SHP77 treated with DMSO at 0.1 percent for 48 hours (cell line): Measurements from ENCODE around the gene AATF.
"Not testable (repeated sequence)": the region's sequence is repeated elsewhere in the genome, so short reads cannot be mapped to it uniquely, and the experiment has no call there.

ENCODE experiments used
- DNase-seq: peaks from one replicate; lab custom pipeline; 2025; lab: John Stamatoyannopoulos, UW

AATF gene

DNA sequence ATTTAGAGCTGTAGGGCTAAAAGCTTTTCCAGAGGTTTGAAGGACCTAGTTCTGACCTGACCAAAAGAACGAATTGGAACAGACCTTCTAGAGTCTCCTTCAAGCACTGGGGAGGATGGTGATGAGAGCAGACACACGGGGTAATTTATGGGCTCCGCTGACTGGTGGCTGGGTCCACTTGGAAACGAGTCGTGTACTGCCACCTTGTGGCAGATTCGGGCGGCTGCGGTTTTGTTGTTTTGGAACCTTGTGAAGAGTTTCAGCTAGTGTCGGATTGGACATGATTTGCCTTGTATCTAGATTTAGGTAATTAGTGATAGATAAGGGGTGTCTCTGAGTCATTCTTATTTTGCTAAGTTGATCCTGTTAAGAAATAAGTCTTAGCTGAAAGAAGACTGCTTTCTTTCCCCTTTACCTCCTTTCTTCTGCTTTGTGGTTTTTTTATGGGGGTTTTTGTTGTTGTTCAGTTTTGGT lies 98.9 kb downstream of the AATF start:
- peak; percentile 20 for DNase-seq

DNA sequence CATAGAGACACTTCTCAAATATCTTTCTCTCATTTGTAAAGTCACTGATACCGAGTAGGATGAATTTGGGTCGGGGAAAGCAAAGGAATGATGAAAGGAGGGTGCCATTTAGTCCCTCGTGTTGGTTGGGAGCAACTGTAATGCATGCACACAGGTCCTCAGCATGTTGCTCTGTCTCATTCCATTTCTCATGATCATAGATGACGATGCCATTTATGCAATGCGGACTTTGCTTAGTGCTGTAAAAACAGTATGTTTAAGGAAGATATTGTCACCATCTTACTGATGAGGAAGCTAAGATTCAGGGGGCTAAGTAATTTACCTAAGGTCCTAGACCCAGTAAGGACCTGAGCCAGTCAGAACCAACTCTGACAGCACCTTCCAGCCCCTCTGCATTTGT lies 100.1 kb downstream of the AATF start:
- no peak for DNase-seq

DNA sequence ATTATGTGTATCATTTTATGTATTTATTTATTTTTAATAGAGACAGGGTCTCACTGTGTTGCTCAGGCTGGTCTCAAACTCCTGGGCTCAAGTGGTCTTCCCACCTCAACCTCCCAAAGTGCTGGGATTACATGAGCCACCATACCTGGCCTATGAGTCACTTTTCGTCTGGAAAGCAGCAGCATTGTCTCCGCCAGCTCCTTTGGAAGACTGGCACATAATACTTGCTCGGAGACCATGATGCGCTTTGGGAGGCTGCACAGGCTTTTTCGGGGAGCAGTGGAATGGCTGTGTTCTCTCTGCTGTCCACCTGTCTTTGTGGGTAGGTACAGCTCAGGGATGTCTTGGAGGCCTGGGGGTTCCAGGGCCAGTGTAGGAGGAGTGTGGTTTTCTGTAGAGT lies 102.2 kb downstream of the AATF start:
- DNase-seq = no peak

DNA sequence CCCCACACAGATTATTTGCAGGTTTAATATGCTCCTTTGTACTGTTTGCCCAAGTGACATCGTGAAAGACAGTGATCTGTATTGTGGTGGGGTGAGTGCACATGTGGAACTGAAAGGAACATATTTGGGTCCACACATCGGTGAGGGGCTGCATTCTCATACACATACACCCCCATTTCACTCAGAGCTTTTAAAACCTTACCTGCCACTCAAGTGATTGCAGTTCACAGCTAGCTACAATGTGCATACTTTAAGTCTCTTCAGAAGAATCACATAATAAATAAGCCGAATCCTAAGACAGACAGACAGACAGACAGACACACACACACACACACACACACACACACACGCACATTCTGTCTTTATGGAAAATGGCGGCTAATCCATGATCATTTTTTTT lies 102.6 kb downstream of the AATF start:
- no peak for DNase-seq

DNA sequence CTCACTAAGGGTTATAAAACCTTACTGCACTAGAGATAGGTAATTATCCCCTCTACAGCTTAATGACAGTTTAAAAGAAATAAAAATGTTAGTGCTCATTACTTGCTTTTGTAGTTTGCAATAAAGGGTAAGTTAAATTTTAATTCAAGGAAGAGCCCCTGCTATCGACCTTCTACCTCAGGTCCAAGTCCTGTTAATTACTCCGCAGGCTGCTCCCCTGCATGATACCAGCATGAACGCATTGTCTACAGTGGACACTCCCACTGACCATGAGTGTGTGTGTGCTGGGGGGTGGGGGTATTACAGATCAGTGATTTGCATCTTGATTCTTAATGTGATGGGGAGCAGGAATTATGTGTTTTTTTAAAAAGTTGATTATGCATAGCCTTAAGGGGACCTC lies 103.1 kb downstream of the AATF start:
- no peak for DNase-seq

DNA sequence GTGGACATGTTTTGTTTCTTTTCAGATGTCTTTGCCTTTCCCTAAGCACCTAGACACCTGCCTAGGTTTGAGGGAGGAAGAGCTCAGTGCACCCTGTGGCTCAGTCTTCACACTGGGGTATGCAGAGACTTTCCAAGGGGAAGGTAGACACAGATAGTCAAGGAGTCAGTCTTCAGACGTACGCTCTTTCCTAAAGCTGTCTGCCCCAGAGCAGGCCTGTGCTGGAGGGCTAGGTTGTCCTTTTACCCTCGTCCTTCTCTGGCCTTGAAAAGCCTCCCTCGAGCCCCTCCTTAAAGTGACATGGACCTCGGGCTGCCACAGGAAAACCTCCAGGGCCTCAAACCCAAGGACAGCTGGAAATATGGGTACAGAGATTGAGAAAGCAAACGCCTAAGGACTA lies 103.7 kb downstream of the AATF start:
- DNase-seq = no peak

DNA sequence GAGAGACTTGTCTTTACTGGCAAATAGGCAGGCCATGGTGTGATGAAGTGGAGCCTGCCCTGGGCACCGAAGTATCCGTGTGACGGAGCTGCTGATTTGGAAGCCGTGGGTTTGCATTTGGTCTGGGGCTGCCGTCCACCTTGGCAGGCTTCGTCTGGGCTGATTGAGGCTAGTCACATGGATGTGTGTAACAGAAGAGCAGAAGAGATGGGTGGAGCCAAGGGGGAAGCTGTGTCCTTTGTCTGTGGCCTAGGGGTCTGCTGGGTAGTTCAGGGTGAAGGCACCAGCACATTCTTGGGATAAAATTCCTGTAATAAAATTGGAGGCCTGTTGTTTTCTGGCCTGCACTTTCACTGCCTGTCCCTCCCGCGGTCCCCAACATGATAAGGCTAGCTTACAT lies 106.1 kb downstream of the AATF start:
- DNase-seq = no peak

DNA sequence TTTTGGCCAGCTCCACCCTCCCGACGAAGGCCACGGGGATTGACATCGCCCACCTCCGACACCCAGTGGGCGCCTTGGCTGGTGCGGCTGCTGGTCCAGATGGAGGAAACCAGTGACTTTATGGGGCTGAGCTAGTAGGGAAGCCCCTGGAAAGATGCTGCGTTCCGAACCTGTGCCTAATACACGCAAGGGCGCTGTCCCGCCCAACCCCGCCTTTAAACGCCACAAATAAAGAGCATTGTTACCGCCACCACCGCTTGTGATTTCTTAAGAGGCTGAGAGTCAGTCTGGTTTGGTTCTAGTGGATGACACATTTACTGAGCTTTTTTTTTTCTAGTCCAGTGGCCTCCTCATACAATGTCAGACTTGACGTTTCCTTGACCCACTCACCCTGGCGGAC lies 107.9 kb downstream of the AATF start:
- DNase-seq = no peak

DNA sequence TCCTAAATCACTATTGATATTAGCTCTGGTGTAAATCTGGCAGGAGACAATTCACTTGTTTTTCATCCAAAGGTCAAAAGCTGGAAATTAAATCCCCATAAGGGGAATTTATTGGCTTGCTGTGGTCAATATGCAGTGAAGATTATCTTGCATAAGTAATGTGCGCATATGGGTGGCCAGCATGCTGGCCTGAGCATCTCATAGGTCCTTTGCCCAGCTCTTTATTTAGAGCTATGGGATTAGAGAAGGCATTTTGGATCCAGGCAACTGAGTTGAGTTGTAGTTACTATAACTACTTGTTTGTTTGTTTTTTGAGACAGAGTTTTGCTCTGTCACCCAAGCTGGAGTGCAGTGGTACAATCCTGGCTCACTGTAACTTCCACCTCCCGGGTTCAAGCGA lies 110.7 kb downstream of the AATF start:
- DNase-seq = no peak

DNA sequence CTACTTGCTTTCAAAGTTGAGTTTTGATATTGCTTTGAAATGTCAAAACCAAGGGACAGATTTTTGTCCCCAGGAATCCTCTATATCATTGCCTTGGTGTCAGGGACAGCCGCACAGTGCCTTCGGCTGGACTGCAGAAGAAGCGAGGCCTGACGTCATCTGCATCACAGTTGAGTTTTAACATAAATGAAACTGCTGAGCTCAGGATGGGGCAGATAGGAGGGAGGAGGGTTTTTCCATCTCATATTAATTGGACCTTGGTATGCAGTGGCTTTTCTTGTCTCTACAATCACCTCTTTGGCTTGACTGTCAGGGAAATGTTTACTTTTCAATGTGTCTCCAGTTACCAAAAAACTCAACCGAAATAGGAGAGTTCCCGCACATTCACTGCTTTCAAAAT lies 111.3 kb downstream of the AATF start:
- DNase-seq = no peak

DNA sequence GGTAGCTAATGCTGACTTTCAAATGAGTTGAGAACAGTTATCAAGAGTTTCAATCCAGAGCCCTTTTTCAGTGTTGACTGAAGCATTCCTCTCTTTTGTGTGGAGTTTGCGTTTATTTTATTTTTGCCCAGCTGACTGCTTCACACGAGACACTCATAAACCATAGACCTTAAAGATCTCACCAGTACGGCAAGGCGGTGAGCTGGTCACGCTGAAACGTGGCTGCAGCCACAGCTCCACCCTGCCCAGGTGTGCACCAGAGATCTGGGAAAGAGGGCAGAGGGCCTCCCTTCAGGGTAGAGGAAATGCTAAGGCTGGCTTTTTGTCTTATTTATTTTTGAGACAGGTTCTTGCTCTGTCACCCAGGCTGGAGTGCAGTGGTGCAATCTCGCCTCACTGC lies 112.2 kb downstream of the AATF start:
- DNase-seq = no peak

DNA sequence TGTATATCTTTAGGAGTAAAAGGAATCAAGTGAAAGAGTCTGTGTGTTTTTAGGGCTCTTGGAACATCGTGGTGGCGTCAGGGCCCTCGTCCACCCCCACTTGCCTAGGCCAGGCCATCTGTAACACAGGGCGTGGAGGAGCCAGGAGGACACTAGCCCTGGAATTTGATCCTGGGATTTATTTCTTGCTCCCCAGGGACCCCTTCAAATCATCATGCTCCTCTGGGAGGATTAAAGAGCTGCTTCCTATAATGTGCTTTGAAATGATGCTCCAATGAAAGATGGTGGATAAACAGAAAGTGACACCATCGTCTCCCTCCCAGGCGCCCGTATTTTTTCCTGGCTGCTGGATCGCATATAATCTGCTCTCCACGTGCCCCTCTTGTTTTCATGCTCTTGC lies 113.3 kb downstream of the AATF start:
- no peak for DNase-seq

DNA sequence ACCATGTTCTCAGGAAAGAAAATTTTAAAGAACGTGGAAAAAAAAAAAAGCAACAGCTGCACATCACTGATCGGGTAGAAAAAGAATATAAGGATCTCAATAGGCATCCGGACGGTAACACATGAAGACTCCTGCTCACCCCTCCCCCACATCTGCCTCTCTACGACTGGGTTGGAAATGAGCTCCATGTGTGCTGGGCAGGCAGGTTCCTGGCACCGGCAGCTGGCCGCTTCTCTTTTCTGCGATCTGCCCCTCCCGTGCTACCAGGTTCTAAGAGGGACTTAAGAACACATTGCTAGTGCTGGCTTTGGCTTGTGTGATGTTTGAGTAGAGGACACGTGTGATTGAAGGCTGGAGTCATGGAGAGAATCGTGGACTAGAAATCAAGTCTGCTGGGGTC lies 115.5 kb downstream of the AATF start:
- DNase-seq = no peak

DNA sequence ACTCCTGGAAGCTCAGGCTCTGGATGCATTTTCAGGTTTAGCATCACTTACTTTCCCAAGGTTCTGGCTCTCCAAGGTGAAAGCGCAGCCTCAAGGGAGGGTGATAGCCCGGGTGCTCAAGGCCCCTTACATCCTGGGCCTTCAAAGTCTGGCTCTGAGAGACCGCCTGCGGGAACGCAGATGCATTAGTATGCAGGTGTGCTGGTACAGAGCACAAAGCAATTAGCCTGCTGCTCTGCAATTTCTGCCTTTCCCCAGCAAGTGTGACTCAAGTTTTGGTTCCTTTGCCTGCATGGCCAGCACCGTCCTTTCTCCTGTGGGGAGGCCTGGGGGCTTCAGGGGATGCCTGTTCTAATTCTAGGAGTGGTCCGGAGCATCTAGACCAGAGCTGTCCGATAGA lies 116.2 kb downstream of the AATF start:
- DNase-seq = no peak

DNA sequence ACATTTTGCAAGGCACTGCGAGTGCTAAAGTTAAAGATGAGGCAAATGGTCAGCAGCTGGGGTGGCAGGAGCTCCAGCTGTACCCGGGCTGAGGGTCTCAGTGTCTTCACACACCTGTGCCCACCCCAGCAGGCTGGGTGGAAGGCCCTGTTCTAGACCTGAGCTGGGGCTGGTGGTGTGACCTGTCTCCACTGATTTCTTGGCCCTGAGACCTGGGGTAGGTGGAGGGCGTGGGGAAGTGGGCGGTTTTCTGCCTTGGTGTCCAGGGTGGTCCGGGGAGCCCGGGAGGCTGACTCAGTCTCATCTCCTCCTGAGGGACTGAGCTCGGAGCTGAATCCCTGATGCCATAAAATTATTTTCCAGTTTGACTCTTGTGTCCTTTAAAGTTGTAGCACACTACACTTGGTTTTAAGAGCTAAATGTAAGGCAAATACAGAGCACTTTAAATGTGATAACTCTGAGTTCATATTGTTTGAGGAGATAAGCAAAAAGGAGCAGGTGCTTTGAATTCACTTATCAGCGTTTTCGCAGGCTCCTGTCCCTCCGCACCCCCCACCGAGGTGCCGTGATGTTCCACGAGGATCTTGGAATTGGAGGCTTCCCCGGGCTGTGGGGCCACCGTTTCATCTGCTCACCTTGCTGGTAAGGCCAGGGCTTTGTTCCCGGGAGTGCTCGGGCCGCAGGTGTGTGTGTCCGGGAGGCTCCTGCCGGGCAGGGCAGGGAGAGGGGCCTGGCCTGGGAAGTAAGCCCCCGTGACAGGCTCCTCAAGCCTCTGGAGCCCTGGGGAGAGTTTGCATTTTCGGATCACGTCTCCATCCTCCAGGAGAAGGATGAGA lies 117.0 kb downstream of the AATF start:
- no peak for DNase-seq

DNA sequence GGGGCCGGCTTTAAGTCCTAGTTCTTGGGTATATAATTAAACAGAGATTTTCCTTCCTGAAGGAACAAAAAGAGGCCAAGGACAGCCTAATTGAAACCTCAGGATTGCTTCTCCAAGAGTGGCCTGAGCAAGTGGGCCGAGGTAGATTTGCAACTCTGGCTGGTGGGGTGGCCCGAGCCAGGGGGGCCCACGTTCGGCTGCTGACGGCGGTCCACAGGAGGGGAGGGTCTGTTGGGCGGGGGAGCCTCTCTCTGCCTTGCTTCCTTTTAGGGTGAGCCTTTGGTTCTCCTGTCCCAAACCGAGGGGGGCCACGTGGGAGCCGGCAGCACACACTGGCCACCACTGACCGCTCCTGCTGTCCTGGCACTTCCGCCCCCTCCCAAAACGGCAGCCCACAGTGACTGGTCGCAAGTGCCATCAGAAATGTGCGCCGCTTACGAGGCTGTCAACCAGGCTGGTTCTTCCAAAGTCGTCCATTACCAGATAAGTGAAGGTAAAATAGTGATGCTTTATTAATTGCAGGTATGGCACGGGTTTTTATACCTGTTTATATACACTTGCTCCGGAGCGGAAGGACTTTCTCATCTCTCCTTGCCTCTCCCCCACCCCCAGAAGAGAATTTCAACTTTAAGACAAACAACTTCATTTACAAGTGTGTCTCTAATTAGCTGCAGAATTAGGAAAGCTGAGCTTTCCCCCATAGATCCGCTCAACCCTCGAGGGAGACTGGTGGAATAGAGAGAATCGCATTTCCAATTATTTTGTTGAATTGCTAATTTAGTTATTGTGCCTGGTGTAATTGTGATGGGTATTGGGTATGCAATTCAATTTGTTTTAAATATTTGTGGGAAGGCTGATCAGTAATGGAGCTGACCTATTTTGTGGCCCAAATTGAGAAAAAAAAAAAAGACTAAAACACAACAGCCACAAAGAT lies 117.8 kb downstream of the AATF start:
- DNase-seq = no peak

DNA sequence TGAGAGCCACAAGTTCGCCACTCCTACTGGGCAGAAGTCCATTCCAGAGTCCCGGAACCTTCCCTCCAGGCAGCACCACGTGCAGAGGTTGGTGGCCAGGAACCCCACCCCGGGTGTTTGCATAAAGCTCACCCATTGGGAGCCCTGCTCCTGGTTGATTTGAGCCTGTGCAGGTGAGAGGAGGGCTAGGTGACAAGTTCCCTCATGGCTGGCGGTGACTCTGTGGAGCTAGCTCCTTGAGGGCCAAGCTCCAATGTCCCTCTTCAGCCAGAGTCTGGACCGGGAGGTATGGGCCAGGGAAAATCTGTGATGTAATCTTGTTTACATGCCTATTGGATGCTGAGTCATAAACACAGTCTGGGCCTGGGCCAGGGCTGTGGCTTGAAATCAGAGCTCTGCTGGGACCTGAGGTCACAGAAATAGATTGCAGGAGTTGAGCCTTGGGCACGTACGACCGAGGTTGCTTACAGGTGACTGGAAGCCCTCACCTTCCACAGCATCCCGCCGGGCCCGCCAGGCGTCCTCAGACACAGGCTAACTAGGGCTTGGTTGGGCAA lies 118.9 kb downstream of the AATF start:
- DNase-seq = peak; percentile 24

DNA sequence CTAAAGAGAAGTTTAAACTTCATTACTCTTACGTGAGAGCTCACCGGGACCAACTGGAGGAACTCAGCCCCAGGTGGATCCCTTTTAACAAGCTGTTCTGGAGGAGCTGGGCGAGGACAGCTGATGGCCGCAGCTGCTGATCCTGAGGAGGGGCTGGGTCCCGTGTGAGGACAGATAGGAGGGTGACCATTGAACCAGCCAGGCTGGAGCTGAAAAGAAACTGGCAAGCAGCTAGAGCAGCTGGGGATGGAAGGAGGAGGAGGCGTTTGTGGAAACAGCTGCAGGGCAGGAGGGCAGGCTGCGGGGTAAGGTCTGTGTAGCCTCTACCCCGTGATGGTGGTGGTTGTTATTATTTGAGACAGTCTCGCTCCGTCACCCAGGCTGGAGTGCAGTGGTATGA lies 119.5 kb downstream of the AATF start:
- DNase-seq = peak; percentile 55

DNA sequence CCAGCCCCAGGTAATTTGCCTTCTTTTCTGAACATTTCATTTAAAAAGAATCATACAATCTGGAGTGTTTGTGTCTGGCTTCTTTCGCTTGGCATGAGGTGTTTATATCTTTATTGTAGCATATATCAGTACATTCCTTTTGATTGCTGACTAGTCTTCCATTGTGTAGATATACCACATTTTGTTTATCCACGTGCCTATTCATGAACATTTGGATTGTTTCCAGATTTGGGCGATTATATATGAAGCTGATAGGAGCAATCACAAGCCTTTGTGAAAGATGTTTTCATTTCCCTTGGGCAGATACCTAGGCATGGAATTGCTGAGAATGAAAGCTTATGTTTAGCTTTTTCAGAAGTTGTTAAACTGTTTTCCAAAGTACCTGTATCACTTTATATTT lies 120.3 kb downstream of the AATF start:
- DNase-seq = no peak

DNA sequence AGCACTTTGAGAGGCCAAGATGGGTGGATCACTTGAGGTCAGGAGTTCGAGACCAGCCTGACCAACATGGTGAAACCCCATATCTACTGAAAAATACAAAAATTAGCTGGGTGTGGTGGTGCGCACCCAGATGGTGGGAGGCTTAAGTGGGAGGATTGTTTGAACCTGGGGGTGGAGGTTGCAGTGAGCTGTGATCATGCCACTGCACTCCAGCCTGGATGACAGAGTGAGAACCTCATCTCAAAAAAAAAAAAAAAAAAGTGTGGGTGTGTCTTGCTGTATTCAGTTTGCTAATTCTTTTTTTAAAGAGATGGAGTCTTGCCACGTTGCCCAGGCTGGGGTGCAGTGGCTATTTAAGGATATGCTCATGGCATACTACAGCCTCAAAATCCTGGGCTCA lies 124.7 kb downstream of the AATF start:
- DNase-seq = not testable (repeated sequence)

DNA sequence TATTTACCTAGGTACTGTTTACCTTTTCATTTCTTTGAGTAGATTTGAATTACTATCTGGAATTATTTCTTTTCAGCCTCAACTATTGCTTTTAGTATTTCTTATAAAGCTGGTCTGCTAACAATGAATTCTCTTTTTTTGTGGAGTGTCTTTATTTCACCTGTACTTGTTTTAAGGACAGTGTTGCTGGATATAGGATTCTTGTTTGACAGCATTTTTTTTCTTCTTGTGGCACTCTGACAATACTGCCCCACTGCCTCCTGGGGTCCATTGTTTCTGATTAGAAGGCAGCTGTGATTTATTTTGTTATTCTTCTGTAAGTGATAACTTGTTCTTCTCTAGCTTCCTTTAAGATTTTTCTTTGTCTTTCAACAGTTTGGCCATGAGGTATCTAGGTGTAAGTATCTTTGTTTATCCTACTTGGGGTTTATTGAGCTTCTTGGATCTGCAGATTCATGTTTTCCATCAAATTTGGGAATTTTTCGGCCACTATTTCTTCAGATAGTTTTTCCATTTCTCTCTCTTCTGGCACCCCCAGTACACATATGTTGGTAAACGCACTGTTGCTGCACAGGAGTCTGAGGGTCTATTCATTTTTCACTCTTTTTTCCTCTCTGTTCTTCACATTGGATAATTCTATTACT lies 130.4 kb downstream of the AATF start:
- DNase-seq = no peak

DNA sequence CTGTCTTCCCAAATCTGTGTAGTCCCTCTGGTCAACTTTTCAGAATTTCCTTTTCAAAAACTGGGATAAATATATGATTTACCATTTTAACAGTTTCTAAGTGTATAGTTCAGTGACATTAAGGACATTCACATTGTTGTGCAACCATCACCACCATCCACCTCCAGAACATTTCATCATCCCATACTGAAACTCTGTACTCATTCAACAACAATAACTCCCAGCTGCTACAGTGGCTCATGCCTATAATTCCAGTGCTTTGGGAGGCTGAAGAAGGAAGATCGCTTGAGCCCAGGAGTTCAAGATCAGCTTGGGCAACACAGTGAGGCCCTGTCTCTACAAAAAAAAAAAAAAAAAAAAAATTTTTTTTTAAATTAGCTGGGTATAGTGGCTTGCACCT lies 131.0 kb downstream of the AATF start:
- DNase-seq = no peak
